SK-N-SH treated with all-trans-retinoic acid at 6 μM for 48 hours (cell line): Measurements from ENCODE around the gene CACTIN.

Experiments
- ATAC-seq: fragments of 200-7000 bp; cut with Tn5 transposase; 3 replicates; pipeline ENCODE4 v1.9.1; 2020; ENCODE audit warnings: mild to moderate bottlenecking, moderate library complexity
- ARNTL ChIP-seq: fragments of 450-650 bp; formaldehyde crosslinking; IDR thresholded peaks from 2 replicates; pipeline ENCODE4 v1.5.0; 2020; ENCODE audit warnings: low read depth, mild to moderate bottlenecking, moderate library complexity, borderline replicate concordance
- BACH2 ChIP-seq: fragments of 250-450 bp; sonication (Bioruptor Pico); IDR thresholded peaks from 2 replicates; pipeline ENCODE4 v1.9.0; 2021; ENCODE audit warnings: mild to moderate bottlenecking, borderline replicate concordance
- CREB5 ChIP-seq: fragments of 250-450 bp; sonication (Bioruptor Pico); IDR thresholded peaks from 2 replicates; pipeline ENCODE4 v1.5.1; 2020; ENCODE audit warnings: low read depth, mild to moderate bottlenecking, moderate library complexity
- CSRNP3 ChIP-seq: fragments of 250-450 bp; sonication (Bioruptor Pico); IDR thresholded peaks from 2 replicates; pipeline ENCODE4 v1.5.1; 2021; ENCODE audit warnings: mild to moderate bottlenecking, moderate library complexity
- ESRRG ChIP-seq: fragments of 250-450 bp; sonication (Bioruptor Pico); IDR thresholded peaks from 2 replicates; pipeline ENCODE4 v1.6.1; 2021; ENCODE audit warnings: mild to moderate bottlenecking
- GLIS3 ChIP-seq: fragments of 250-450 bp; sonication (Bioruptor Pico); IDR thresholded peaks from 2 replicates; pipeline ENCODE4 v1.5.0; 2020; ENCODE audit warnings: mild to moderate bottlenecking, moderate library complexity
- ISL1 ChIP-seq: fragments of 250-450 bp; sonication (Bioruptor Pico); IDR thresholded peaks from 2 replicates; pipeline ENCODE4 v2.1.2; 2022; ENCODE audit warnings: mild to moderate bottlenecking, moderate library complexity
- PATZ1 ChIP-seq: fragments of 250-450 bp; sonication (Bioruptor Pico); IDR thresholded peaks from 2 replicates; pipeline ENCODE4 v1.8.0; 2020; ENCODE audit warnings: mild to moderate bottlenecking, moderate library complexity, borderline replicate concordance
- POU6F1 ChIP-seq: fragments of 250-450 bp; sonication (Bioruptor Pico); IDR thresholded peaks from 2 replicates; pipeline ENCODE4 v1.8.0; 2021; ENCODE audit warnings: low read depth, mild to moderate bottlenecking, moderate library complexity, borderline replicate concordance
- PPARA ChIP-seq: fragments of 250-450 bp; sonication (Bioruptor Pico); IDR thresholded peaks from 2 replicates; pipeline ENCODE4 v1.5.0; 2020; ENCODE audit warnings: mild to moderate bottlenecking, borderline replicate concordance
- SNAI2 ChIP-seq: fragments of 250-450 bp; sonication (Bioruptor Pico); IDR thresholded peaks from 2 replicates; pipeline ENCODE4 v1.5.0; 2020; ENCODE audit warnings: mild to moderate bottlenecking, moderate library complexity
- TCF4 ChIP-seq: fragments of 250-450 bp; sonication (Bioruptor Pico); IDR thresholded peaks from 2 replicates; pipeline ENCODE4 v1.8.0; 2021; ENCODE audit warnings: mild to moderate bottlenecking, moderate library complexity, borderline replicate concordance
- TOX ChIP-seq: fragments of 250-450 bp; sonication (Bioruptor Pico); IDR thresholded peaks from 2 replicates; pipeline ENCODE4 v1.8.0; 2021; ENCODE audit warnings: mild to moderate bottlenecking, moderate library complexity, borderline replicate concordance
- TSHZ2 ChIP-seq: fragments of 250-450 bp; sonication (Bioruptor Pico); IDR thresholded peaks from 2 replicates; pipeline ENCODE4 v1.5.0; 2020; ENCODE audit warnings: mild to moderate bottlenecking, moderate library complexity
- ZC3H10 ChIP-seq: fragments of 250-450 bp; sonication (Bioruptor Pico); IDR thresholded peaks from 2 replicates; pipeline ENCODE4 v1.5.1; 2021; ENCODE audit warnings: mild to moderate bottlenecking, moderate library complexity
- ZFP3 ChIP-seq: fragments of 250-450 bp; sonication (Bioruptor Pico); IDR thresholded peaks from 2 replicates; pipeline ENCODE4 v1.5.0; 2020; ENCODE audit warnings: mild to moderate bottlenecking, moderate library complexity
- ZFP30 ChIP-seq: fragments of 450-650 bp; formaldehyde crosslinking; IDR thresholded peaks from 2 replicates; pipeline ENCODE4 v1.5.0; 2022; ENCODE audit warnings: mild to moderate bottlenecking, moderate library complexity
- ZNF565 ChIP-seq: fragments of 450-650 bp; formaldehyde crosslinking; conservative IDR thresholded peaks from 2 replicates; pipeline ENCODE4 v1.5.0; 2020; ENCODE audit warnings: low read depth, mild to moderate bottlenecking, moderate library complexity
- ZNF8 ChIP-seq: fragments of 450-650 bp; formaldehyde crosslinking; IDR thresholded peaks from 2 replicates; pipeline ENCODE4 v1.5.0; 2020; ENCODE audit warnings: mild to moderate bottlenecking, moderate library complexity

Gene CACTIN

GRCh38 chr19:3658870-3659745, 32.5 kb upstream of the CACTIN start:
- TF ChIP-seq TSHZ2 (CRISPR knock-in tag) (no peak), PPARA (no peak), CREB5 (CRISPR knock-in tag) (no peak), SNAI2 (CRISPR knock-in tag) (no peak), ZNF565 (no peak), TCF4 (CRISPR knock-in tag) (no peak), PATZ1 (CRISPR knock-in tag) (no peak)
- ATAC-seq: no peak

- ATAC-seq: no peak
- TF ChIP-seq BACH2 (CRISPR knock-in tag) (no peak), ISL1 (CRISPR knock-in tag) (no peak), POU6F1 (CRISPR knock-in tag) (no peak), ZFP30 (no peak), GLIS3 (no peak), TOX (CRISPR knock-in tag) (no peak), SNAI2 (CRISPR knock-in tag) (no peak), PPARA (no peak), ZFP3 (CRISPR knock-in tag) (no peak), CREB5 (CRISPR knock-in tag) (no peak), ZC3H10 (CRISPR knock-in tag) (no peak), TSHZ2 (CRISPR knock-in tag) (no peak), ARNTL (no peak), PATZ1 (CRISPR knock-in tag) (no peak), ESRRG (CRISPR knock-in tag) (no peak), ZNF565 (no peak), CSRNP3 (CRISPR knock-in tag) (no peak), ZNF8 (CRISPR knock-in tag) (no peak), TCF4 (CRISPR knock-in tag) (no peak)
- TF ChIP-seq, all 23 proteins: peak for 0
These were observed 31.6 kb upstream of the CACTIN start for GRCh38 chr19:3658004-3658869.
